Activated CD4-positive, CD25-positive, alpha-beta regulatory T cell treated with anti-CD3 and anti-CD28 coated beads, Interleukin-2, amount 50 U/mL, for 24 hours (primary cell): ENCODE data around the gene ASCL5.

Experiments used
- ATAC-seq, 2 donors: fragments of 150-1000 bp; cut with Tn5 transposase; one replicate each; pipeline ENCODE4 v1.10.0; 2021; ENCODE audit warnings: mild to moderate bottlenecking in 1 of 2, moderate library complexity in 1 of 2

Gene ASCL5

DNA sequence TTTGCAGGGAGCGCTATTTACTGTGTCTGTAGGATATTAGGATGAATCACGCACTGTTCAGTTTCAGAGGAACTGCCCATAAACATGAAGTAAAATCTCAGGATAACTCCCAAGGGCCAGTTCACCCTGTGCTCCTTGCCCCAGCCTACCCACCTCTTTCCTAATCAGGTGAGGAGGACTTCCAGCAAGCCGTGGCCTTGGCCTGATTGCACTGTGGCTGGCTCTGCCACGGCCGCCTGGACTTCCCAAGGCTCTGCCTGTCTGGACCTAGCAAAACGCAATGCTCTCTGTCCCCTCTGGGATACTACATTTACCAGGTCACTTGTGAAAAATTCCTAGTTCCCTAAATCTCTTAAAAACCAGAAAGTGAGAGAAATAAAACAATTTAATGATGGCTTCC is 7.4 kb upstream of the ASCL5 start:
- no peak for ATAC-seq

DNA sequence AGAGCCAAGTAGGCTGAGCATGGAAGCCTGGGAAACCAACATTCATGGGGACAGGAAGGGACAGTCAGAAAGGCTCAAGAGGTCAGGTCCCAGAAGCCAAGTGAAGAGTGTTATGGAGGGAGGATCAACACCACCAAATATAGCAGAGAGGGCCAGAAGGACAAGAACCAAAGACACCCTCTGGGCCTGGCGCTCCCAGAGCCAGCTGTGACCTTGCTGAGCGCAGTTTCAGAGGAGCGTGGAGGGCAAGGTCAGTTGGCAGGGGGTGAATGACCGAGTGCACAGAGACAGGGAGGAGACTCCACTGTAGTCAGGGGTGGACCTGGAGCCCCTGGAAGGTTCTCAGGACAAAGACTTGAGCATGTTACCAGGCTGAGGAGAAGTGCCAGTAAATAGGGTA is 4.4 kb upstream of the ASCL5 start:
- no peak for ATAC-seq

- no peak for ATAC-seq
These were observed 2.0 kb upstream of the ASCL5 start for GRCh38 chr1:201128962-201129361.

DNA sequence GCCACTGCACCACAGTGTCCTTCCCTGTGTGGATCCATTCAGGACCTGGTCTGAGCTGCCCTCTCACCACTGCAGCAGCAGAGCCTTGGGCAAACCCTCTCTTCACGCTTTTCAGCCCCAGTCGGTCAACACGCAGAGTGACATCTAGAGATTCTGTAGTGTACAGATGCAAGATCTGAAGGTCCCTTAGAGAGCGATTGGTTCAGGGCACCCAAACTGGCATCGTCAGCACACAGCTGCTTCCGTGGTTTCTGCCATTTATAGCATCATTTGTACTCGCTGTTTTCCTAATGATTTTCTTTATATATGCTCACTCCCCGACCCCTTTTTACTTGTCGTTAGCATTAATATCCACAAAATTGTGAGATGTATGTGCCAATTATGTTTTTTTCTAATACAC is 1.5 kb upstream of the ASCL5 start:
- ATAC-seq = no peak

DNA sequence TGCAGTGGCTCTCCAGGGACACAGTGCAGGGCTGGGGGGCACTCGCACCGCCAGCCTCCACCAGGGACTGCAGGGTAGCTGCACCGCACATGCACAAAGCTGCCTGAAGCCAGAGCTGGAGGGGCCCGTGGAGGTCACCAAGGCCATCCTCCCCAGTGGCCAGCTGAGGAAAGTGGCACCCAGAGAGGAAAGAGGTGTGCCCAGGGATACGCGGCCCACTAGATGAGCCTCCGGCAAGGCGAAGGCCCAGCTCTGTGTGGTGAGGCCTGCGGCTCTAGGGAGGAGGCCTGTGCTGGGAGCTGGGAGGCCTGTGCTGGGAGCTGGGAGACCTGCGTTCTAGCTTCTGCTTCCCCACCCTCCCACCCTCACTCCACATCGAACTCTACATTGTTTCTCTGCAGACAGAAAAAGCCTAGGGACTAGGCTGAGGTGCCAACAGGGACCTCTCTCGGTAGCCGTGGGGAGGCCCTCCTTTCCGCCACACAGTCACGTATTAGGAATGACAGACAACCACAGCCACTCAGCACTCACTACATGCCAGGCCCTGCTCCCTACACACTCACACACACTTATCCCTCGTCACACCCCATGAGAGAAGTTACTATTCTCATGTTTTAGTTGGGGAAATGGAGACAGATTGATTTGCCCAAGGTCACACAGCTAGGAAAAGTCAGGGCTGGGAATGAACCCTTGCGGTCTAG is 921 bp upstream of the ASCL5 start:
- ATAC-seq = no peak

DNA sequence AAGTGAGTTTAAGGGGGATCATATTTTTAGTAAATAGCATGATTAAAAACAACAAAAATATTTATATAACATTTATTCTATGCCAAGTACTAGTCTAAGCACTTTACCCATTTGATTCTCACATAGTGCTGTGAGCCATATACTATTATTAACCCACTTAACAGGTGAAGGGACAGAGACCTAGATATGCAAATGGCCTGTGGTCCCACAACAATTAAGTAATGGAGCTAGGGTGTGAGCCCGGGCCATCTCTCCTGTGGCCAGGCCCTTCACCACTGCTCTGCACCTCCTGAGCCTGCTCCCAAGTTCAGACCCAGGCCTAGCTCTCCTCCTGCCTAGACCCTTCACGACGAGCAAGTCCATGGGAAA is 537 bp downstream of the ASCL5 start:
- ATAC-seq = no peak

DNA sequence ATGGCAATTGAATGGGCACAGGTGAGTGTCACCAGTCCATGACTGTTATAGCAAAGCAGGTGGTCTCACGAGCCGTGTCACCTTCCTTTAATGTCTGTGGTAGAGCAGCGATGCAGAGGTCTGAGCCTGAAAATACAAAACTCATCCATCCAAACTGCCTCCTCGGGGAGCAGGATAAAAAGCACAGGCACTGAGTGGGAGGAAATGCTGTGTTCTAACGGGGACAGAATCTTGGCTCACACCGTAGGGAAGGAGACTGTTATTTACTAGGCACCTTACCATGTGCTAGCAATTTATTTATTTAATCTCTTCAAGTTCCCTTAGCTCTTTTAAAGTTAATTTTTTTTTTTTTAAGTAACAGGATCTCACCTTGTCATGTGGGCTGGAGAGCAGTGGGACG is 1.2 kb downstream of the ASCL5 start:
- ATAC-seq = no peak

DNA sequence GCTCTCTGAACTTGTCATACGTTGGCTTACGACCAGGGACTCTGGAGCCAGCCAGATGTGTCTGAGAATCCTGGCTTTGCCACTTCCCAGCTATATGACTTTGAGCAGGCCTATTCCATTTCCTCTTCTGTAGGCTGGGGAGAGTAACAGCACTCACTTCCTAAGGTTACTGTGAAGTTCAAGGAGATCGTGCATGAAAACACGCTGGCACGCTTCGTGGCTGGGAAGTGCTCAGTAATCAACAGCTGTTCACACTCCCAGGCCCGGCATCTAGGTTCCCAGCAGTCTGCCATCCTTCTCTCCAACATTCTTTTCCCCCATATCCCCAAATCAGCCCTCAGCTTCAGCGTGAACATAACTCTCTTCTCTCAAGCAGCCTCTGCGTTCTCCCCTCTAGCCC is 2.0 kb downstream of the ASCL5 start:
- no peak for ATAC-seq

- no peak for ATAC-seq
These were observed 3.1 kb downstream of the ASCL5 start for GRCh38 chr1:201123866-201124265.

- ATAC-seq = no peak
These were observed 4.5 kb downstream of the ASCL5 start for GRCh38 chr1:201122321-201122957.

DNA sequence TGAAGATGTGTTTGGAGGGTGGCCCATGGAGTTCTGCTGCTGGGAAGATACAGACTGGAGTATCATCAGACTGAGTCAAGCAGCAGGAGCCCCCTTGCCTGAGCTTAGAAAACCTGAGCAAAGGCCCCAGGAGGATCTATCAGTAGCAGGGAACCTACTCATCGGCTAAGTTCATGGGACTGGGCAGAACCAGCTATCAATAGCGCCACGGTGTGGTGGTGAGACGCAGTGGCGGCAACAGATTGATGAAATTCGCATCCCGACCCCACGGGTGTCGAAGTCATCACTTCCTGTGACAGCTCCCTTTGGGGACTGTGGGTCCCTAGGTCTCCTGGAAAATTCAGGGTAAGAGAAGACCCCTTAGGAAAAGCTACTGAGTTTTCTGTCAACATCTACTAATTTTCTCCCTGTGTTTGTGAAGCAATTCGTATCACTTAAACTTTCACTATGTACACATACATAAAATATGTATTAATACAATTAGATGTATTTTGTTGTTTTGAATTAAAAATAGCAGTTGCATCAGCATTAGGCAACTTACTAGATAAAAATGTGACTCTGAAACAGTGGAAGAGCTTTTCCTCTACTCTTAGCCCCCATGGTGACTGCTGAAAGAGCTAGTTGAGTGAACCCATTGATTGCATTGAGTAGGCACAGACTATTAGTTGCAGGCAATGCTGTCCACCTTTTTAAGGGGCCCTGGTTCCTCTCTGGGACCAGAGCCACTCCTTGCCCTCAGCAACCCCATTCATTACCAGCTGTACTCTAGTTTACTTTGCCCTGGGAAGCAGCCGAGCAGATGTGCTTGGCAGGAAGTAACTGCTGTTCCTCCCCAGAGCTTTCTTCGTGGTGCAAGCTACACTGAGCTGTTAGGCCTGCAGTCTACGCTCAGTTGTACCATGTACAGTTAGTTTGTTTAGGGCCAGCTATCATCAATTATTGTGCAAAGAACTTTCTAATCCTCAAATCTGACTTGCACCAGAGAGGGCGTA is 7.5 kb downstream of the ASCL5 start:
- ATAC-seq = no peak

GRCh38 chr1:201116091-201116490 is 10.9 kb downstream of the ASCL5 start:
- no peak for ATAC-seq

DNA sequence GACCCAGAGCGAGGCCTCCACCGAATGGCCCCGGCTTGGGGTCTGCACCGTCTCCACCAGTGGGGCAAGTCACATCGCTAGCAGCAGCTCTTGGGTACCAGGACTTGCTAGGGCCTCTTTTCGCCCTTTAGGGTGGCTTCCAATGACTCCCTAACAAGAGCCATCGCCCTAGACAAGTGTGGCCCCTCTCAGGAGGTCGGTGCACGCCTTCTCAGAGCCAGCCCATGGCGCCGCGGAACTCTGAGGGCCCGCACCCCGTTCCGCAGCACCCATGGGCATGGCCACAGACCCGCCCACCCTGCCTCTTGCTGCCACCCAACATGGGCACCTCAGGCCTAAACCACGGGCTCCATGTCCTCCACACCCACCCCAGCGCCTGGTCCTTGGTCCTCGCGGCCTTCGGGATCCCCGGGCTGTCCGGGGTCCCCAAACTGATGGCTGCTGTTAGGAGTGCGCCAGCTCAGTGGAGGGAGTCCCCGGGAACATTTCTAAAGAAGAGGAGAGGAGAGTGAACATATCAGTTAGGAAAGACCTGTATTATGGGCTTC is 11.5 kb downstream of the ASCL5 start:
- ATAC-seq = no peak

GRCh38 chr1:201114245-201115131 is 12.5 kb downstream of the ASCL5 start:
- peak; percentile 86 to 89 for ATAC-seq

- ATAC-seq = no peak
These were observed 13.3 kb downstream of the ASCL5 start for GRCh38 chr1:201113451-201114244.

DNA sequence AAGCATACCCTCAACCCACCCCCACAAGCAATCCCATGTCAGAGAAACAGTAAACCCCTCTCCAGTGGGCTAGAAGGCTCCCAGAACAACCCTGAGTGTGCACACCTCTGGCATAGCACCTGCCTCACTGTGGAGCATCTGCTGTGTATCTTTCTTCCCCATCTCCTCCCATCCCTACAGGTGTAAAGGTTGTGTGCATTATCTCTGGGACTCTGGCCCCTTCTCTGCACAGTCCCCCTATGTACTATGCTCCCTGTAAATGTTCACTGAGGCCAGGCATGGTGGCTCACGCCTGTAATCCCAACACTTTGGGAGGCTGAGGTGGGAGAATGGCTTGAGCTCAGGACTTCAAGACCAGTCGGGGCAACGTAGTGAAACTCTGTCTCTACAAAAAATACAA is 14.1 kb downstream of the ASCL5 start:
- ATAC-seq = no peak

- no peak for ATAC-seq
These were observed 14.7 kb downstream of the ASCL5 start, which contains the start of gene CACNA1S for GRCh38 chr1:201112173-201112731. CACNA1S (minus strand) TSS chr1:201112426; CDS start chr1:201112339, 87 bp downstream.

- ATAC-seq = no peak
These were observed 15.3 kb downstream of the ASCL5 start for GRCh38 chr1:201111672-201112071.

GRCh38 chr1:201111156-201111555 is 15.8 kb downstream of the ASCL5 start:
- ATAC-seq = no peak

GRCh38 chr1:201110616-201111015 is 16.4 kb downstream of the ASCL5 start:
- ATAC-seq = no peak

DNA sequence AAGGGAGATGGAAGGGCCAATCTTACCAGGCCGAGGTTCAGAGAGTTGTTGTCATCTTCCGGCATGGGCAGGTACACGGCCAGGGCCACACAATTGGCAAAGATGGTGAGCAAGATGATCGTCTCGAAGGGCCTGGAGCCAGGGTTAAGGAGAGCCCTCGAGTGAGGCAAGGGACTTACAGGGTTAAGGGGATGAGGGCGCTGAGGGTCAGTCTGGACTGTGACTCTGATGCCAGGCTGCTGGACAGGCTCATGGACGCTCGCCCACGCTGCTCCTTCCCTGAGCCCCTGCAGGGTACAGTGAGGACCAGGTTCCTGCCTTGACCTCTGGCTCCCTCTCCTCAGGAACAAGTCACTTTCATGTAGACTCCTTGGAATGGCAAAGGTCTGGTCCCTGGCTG is 16.8 kb downstream of the ASCL5 start:
- no peak for ATAC-seq
